ENCODE results near the gene TCF7L2. TPM values are rescaled to one million over a fixed set of nuclear protein-coding genes. Genes with fewer than 3 reads are reported as not detected.
A peak's percentile ranks its signal among the peaks of the same experiment; 100 is the strongest.

The TCF7L2 gene
- total RNA-seq, 2 donors from 2014 or later: 9.1 to 25.7 TPM

DNA sequence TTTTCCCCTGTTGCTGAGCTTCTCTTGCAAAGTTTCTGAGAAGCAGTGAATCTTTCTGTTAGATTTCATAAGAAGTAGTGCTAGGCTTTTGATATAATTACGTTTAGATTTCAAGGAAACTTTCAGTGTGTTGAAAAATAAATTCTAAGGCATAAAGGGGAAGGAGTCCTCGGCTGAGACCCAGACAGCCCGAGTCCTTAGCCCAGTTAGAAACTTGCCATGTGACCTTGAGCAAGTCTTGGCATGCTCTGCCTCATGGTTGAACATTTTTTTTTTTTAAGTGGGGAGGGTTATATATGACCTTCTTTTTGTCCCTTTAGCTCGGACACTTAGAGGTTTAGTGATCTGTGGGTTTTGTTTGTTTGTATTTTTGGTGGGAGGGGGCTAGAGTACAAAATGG is 117.5 kb downstream of the TCF7L2 start:
- Histone ChIP-seq H3K36me3 (replicated peaks in 1 of 2; ENCODE audit: insufficient read depth in 1 of 2, low read depth in 2 of 2) (no peaks in the 10 kb centered on the region), H3K4me3 (no peak overlapping the region), H3K4me1 (peaks cover 48% of the 10 kb centered on the region), H3K27me3 (no peaks in the 10 kb centered on the region), H3K27ac (peak overlapping the region in 2 of 4 donors; percentile 16 to 42), H3K9me3 (no peaks in the 10 kb centered on the region)
- ATAC-seq (peak; percentile 57), DNase-seq (peak in 3 of 4 donors; percentile 48 to 71 (median 61))
- TF ChIP-seq POLR2A (IDR thresholded peaks at IDR 0.05): no peak
- TF ChIP-seq, protein P1, sequence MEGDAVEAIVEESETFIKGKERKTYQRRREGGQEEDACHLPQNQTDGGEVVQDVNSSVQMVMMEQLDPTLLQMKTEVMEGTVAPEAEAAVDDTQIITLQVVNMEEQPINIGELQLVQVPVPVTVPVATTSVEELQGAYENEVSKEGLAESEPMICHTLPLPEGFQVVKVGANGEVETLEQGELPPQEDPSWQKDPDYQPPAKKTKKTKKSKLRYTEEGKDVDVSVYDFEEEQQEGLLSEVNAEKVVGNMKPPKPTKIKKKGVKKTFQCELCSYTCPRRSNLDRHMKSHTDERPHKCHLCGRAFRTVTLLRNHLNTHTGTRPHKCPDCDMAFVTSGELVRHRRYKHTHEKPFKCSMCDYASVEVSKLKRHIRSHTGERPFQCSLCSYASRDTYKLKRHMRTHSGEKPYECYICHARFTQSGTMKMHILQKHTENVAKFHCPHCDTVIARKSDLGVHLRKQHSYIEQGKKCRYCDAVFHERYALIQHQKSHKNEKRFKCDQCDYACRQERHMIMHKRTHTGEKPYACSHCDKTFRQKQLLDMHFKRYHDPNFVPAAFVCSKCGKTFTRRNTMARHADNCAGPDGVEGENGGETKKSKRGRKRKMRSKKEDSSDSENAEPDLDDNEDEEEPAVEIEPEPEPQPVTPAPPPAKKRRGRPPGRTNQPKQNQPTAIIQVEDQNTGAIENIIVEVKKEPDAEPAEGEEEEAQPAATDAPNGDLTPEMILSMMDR (IDR thresholded peaks at IDR 0.05): no peak
- intact Hi-C loops (cut with DNase I): no loop called here
- 12 to 16% methylated on average over 4 of the region's 4 CpGs for WGBS, 2 donors

DNA sequence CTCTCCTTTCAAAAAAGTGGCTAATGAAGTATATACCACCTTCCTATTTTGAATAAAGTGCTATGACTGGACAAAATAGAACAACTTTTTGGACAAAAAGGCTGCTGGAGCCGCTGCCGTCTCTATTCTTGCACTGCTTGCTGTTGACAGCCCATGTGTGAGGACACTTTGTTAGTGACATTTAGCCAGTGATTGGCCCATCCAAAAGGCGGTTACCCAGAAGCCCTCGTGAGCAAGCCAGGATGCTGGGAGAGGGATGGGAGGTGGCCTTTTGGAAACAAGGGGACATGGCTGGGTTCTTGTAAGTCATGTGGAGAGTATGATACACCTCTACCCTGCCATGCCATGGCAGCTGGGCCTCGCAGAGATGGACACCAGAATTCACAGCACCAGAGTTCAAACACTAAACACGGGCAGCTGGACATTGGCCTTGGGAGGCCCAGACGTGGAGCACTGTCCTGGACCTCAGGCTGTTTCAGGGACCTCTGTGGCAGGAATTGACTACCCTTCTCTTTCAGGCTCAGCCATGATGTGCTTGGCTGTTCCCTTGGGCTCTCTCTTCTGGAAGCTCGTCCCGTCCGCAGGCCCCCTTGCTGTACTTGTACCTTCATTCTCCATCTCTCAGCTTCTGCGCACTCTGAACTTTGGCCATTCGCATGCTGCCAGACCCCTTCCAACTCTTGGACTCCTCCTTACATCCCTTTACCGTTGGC is 118.3 kb downstream of the TCF7L2 start:
- DNase-seq (no peak), ATAC-seq (no peak)
- intact Hi-C loops (cut with DNase I): no loop called here
- Histone ChIP-seq H3K9me3 (no peaks in the 10 kb centered on the region), H3K27me3 (no peaks in the 10 kb centered on the region), H3K36me3 (replicated peaks in 1 of 2; ENCODE audit: insufficient read depth in 1 of 2, low read depth in 2 of 2) (no peaks in the 10 kb centered on the region), H3K4me3 (no peak overlapping the region), H3K4me1 (peaks cover 48% of the 10 kb centered on the region), H3K27ac (peak overlapping the region in 2 of 4 donors; percentile 16 to 42)
- 91 to 94% methylated on average over 13 of the region's 13 CpGs for WGBS, 2 donors
- TF ChIP-seq, protein P1 (IDR thresholded peaks at IDR 0.05): no peak
- no peak for TF ChIP-seq POLR2A (IDR thresholded peaks at IDR 0.05)

DNA sequence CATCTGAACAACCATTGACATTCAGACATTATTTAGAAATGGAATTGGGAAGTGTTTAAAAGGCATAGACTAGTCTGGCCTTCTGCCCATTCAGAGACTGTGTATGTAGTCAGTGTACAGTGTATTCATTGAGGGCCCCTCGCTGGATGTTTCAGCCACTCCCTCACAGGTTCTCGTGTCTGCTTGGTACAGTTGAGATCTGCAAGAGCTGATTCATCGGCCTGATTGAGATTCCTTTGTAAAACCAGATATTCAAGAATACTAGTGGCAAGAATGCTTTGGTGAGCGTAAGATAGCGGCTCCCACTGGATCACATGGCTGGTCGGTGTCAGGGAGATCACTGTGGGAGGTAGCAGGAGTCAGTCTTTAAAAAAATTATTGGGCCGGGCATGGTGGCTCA is 119.5 kb downstream of the TCF7L2 start:
- no peak overlapping the region for H3K27ac ChIP-seq
- no peaks in the 10 kb centered on the region for H3K27me3 ChIP-seq
- 85 to 88% methylated on average over 7 of the region's 7 CpGs for WGBS, 2 donors
- H3K9me3 ChIP-seq: no peaks in the 10 kb centered on the region
- DNase-seq: no peak
- intact Hi-C loops (cut with DNase I): no loop called here
- no peak for ATAC-seq
- H3K4me3 ChIP-seq: no peak overlapping the region
- peaks cover 48% of the 10 kb centered on the region for H3K4me1 ChIP-seq
- no peak for TF ChIP-seq POLR2A (IDR thresholded peaks at IDR 0.05)
- TF ChIP-seq, protein P1 (IDR thresholded peaks at IDR 0.05): no peak
- no peaks in the 10 kb centered on the region for H3K36me3 ChIP-seq (replicated peaks in 1 of 2; ENCODE audit: insufficient read depth in 1 of 2, low read depth in 2 of 2)

DNA sequence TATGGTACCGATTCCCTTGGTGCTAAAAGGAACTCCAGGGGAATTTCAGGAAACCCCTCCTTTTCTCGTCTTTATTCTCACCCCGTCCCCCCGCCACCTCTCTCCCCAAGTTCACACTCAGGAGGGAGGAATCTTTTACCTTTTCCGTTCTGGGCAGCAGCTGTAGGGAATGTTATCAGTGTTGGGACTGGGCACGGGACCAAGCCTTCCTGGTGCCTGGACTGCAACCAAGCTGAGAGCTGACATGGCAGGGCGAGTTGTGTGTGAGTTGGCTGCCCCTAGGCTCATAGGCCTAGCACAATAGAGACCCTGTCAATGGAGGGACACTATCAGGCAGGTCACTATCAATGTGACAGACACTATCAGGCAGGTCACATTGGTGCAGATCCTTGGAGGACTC is 121.4 kb downstream of the TCF7L2 start:
- 3 to 11% methylated on average over 7 of the region's 7 CpGs for WGBS, 2 donors
- DNase-seq: peak; percentile 87 to 95 (median 92)

More for the DNA sequence above, 121.4 kb downstream of the TCF7L2 start:
- TF ChIP-seq, protein P1 (IDR thresholded peaks at IDR 0.05): no peak
- TF ChIP-seq POLR2A (IDR thresholded peaks at IDR 0.05): no peak
- H3K9me3 ChIP-seq: no peaks in the 10 kb centered on the region
- H3K4me1 ChIP-seq: peaks cover 33% of the 10 kb centered on the region
- peak; percentile 83 for ATAC-seq
- no peak overlapping the region for H3K4me3 ChIP-seq
- H3K36me3 ChIP-seq (replicated peaks in 1 of 2; ENCODE audit: insufficient read depth in 1 of 2, low read depth in 2 of 2): no peaks in the 10 kb centered on the region
- H3K27me3 ChIP-seq: no peaks in the 10 kb centered on the region
- peak overlapping the region; percentile 25 to 52 (median 32) for H3K27ac ChIP-seq
- intact Hi-C loops (cut with DNase I): no loop called here

Measured in body of pancreas (tissue), 4 donors.